NCI-H146 (cell line): ENCODE measurements around the gene NXPE3.

ENCODE experiments used
- DNase-seq: peaks from one replicate; lab custom pipeline; 2025; lab: John Stamatoyannopoulos, UW

NXPE3 gene

GRCh38 chr3:101803173-101803782, 24.3 kb downstream of the NXPE3 start:
- DNase-seq, result peak; percentile 67

GRCh38 chr3:101803939-101804338, 24.9 kb downstream of the NXPE3 start:
- DNase-seq, result no peak

- no peak for DNase-seq
These were observed 27.5 kb downstream of the NXPE3 start for GRCh38 chr3:101806491-101806890.

- no peak for DNase-seq
These were observed 28.9 kb downstream of the NXPE3 start for GRCh38 chr3:101807888-101808287.

GRCh38 chr3:101809178-101810021, 30.4 kb downstream of the NXPE3 start:
- peak; percentile 23 for DNase-seq

GRCh38 chr3:101810022-101810418, 31.0 kb downstream of the NXPE3 start:
- no peak for DNase-seq

GRCh38 chr3:101811875-101812274, 32.9 kb downstream of the NXPE3 start:
- DNase-seq, result no peak

GRCh38 chr3:101812895-101813294, 33.9 kb downstream of the NXPE3 start:
- no peak for DNase-seq

- peak; percentile 2 for DNase-seq
These were observed 34.9 kb downstream of the NXPE3 start for GRCh38 chr3:101813817-101814440.

- DNase-seq, result no peak
These were observed 35.8 kb downstream of the NXPE3 start for GRCh38 chr3:101814835-101815234.

GRCh38 chr3:101816215-101817149, 37.5 kb downstream of the NXPE3 start:
- DNase-seq, result no peak

GRCh38 chr3:101817992-101818391, 39.0 kb downstream of the NXPE3 start:
- DNase-seq, result no peak

GRCh38 chr3:101819649-101820206, 40.7 kb downstream of the NXPE3 start:
- no peak for DNase-seq

- DNase-seq, result no peak
These were observed 42.5 kb downstream of the NXPE3 start for GRCh38 chr3:101821503-101821902.

- no peak for DNase-seq
These were observed 44.5 kb downstream of the NXPE3 start for GRCh38 chr3:101823525-101823924.

- no peak for DNase-seq
These were observed 45.7 kb downstream of the NXPE3 start for GRCh38 chr3:101824702-101825101.

GRCh38 chr3:101825904-101826445, 47.0 kb downstream of the NXPE3 start:
- DNase-seq, result no peak

GRCh38 chr3:101827211-101828174, 48.5 kb downstream of the NXPE3 start:
- peak; percentile 70 for DNase-seq

- peak; percentile 3 for DNase-seq
These were observed 49.3 kb downstream of the NXPE3 start for GRCh38 chr3:101828276-101828675.
